Measurements from ENCODE around the gene OR5D13. TPM values are rescaled to one million over a fixed set of nuclear protein-coding genes. Genes with fewer than 3 reads are reported as not detected.

Gene OR5D13
- polyA plus RNA-seq (ENCODE audit: insufficient read length): not detected

- no peak for DNase-seq (ENCODE audit: low read depth)
Observed at GRCh38 chr11:55773138-55773537, at the start of gene OR5D13. Gene OR5D13 (plus strand): TSS chr11:55773438. CDS start chr11:55773438, 0 bp downstream.

- DNase-seq (ENCODE audit: low read depth): no peak
Observed at GRCh38 chr11:55726715-55727324, 46.4 kb upstream of the OR5D13 start.

- no peak for DNase-seq (ENCODE audit: low read depth)
Observed at GRCh38 chr11:55732936-55733335, 40.3 kb upstream of the OR5D13 start.

- DNase-seq (ENCODE audit: low read depth): no peak
Observed at GRCh38 chr11:55791606-55792005, 18.4 kb downstream of the OR5D13 start.

- no peak for DNase-seq (ENCODE audit: low read depth)
Observed at GRCh38 chr11:55793321-55793720, 20.1 kb downstream of the OR5D13 start.

- no peak for DNase-seq (ENCODE audit: low read depth)
Observed at GRCh38 chr11:55795256-55795655, 22.0 kb downstream of the OR5D13 start, which contains the start of gene OR5D14. Gene OR5D14 (plus strand): TSS chr11:55795556. CDS start chr11:55795556, 0 bp downstream.

- DNase-seq (ENCODE audit: low read depth): no peak
Observed at GRCh38 chr11:55806248-55806647, 33.0 kb downstream of the OR5D13 start.

- no peak for DNase-seq (ENCODE audit: low read depth)
Observed at GRCh38 chr11:55811067-55811466, 37.8 kb downstream of the OR5D13 start, which contains the start of gene OR5L1. Gene OR5L1 (plus strand): TSS chr11:55811367. CDS start chr11:55811467, 100 bp downstream.

GRCh38 chr11:55819330-55819729 lies 46.1 kb downstream of the OR5D13 start, which contains the start of gene OR5D18:
Gene OR5D18 (plus strand): TSS chr11:55819630. CDS start chr11:55819630, 0 bp downstream.
- no peak for DNase-seq (ENCODE audit: low read depth)

Other genes starting within 250 kb of the OR5D13 start
- gene OR4C15, start 219.0 kb upstream of the OR5D13 start, polyA plus RNA-seq (ENCODE audit: insufficient read length): not detected
- gene OR4C16, start 201.3 kb upstream of the OR5D13 start, polyA plus RNA-seq (ENCODE audit: insufficient read length): not detected
- not detected for gene OR4C11, start 165.8 kb upstream of the OR5D13 start, polyA plus RNA-seq (ENCODE audit: insufficient read length)
- gene OR4P4, start 138.3 kb upstream of the OR5D13 start, polyA plus RNA-seq (ENCODE audit: insufficient read length): not detected
- gene OR4S2, start 125.1 kb upstream of the OR5D13 start, polyA plus RNA-seq (ENCODE audit: insufficient read length): not detected
- gene OR4C6, start 111.2 kb upstream of the OR5D13 start, polyA plus RNA-seq (ENCODE audit: insufficient read length): not detected
- not detected for gene OR5D14, start 22.1 kb downstream of the OR5D13 start, polyA plus RNA-seq (ENCODE audit: insufficient read length)
- gene OR5L1, start 37.9 kb downstream of the OR5D13 start, polyA plus RNA-seq (ENCODE audit: insufficient read length): not detected
- not detected for gene OR5D18, start 46.2 kb downstream of the OR5D13 start, polyA plus RNA-seq (ENCODE audit: insufficient read length)
- not detected for gene OR5L2, start 53.8 kb downstream of the OR5D13 start, polyA plus RNA-seq (ENCODE audit: insufficient read length)
- gene OR5D16, start 65.3 kb downstream of the OR5D13 start, polyA plus RNA-seq (ENCODE audit: insufficient read length): not detected
- gene TRIM51, start 109.9 kb downstream of the OR5D13 start, polyA plus RNA-seq (ENCODE audit: insufficient read length): not detected
- gene OR5W2, start 141.1 kb downstream of the OR5D13 start, polyA plus RNA-seq (ENCODE audit: insufficient read length): not detected
- gene OR5I1, start 163.0 kb downstream of the OR5D13 start, polyA plus RNA-seq (ENCODE audit: insufficient read length): not detected
- not detected for gene OR10AG1, start 196.5 kb downstream of the OR5D13 start, polyA plus RNA-seq (ENCODE audit: insufficient read length)
- gene OR5F1, start 221.2 kb downstream of the OR5D13 start, polyA plus RNA-seq (ENCODE audit: insufficient read length): not detected